ENCODE data around the gene MIPEP. TPM values are rescaled to one million over a fixed set of nuclear protein-coding genes. Genes with fewer than 3 reads are reported as not detected.

The MIPEP gene
- total RNA-seq, 2 donors from 2014 or later = 12.1 to 15.2 TPM

DNA sequence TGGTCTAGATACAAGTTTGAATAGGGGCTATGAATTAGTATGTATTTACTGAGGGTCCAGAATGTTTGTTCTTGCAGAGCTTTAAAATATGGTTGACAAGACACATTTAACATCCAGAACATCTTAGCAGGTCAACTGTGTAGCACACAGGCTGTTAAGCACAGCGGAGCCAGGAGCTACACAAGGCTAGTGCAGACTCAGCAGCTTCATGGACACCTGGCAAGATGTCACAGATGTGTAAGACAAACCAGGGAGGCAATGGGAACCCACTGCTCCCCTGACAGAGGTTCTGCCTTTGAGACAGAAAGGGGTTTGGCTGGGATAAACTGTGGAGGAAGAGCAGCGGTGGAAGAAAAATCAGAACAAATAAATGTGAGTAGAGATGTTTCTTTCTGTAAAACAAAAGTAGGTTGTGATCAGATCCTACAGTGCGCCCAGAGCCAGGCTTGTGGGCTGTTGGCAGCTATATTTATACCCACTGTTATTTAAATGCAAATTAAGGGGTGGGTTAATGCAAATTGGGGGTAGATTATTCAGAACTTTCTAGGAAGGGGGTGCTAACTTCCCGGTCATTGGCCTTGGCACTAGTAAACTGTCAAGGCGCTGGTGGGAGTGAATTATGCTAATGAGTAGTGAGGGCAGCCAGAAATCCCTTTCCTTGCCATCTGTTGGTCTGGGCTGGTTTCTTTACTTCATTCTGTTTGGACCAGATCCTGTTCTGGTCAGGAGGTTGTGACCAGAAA, 33.0 kb downstream of the MIPEP start:
- peaks cover 0 to 2% of the 10 kb centered on the region in 2 donors for H3K36me3 Mint-ChIP-seq (ENCODE audit: insufficient read depth in 2 of 2)
- no peaks in the 10 kb centered on the region for H3K9me3 Mint-ChIP-seq
- peaks cover 7% of the 10 kb centered on the region for H3K4me1 Mint-ChIP-seq (ENCODE audit: low read depth)
- DNase-seq (no peak), ATAC-seq (replicated peaks in 1 of 2) (no peak)
- no peak overlapping the region for H3K27ac Mint-ChIP-seq
- H3K4me3 Mint-ChIP-seq = no peak overlapping the region
- no peaks in the 10 kb centered on the region for H3K27me3 Mint-ChIP-seq (ENCODE audit: low read depth)

DNA sequence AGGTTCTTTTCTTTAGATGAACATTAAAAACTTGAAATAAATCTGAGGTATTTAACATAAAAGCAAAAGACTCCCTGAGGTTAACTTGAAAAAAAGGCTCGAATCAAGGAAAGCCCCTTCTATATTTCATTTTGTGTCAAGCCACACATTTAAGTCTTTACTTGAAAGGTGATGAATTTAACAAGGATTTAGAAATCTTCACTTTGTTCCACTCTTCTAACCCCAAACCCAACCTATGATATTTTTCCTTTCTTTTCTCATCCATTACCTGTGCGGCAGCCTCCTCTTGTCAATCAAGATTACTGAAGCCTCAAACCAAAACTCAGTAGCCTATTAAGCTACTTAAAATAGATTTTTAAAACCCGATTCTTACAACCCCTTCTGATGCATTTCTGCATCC, 33.8 kb downstream of the MIPEP start:
- Mint-ChIP-seq H3K27ac (no peak overlapping the region), H3K27me3 (ENCODE audit: low read depth) (no peaks in the 10 kb centered on the region), H3K9me3 (no peaks in the 10 kb centered on the region), H3K36me3 (ENCODE audit: insufficient read depth in 2 of 2) (peaks cover 0 to 2% of the 10 kb centered on the region in 2 donors), H3K4me3 (no peak overlapping the region), H3K4me1 (ENCODE audit: low read depth) (peaks cover 7% of the 10 kb centered on the region)
- ATAC-seq (replicated peaks in 1 of 2) = no peak
- DNase-seq = no peak

DNA sequence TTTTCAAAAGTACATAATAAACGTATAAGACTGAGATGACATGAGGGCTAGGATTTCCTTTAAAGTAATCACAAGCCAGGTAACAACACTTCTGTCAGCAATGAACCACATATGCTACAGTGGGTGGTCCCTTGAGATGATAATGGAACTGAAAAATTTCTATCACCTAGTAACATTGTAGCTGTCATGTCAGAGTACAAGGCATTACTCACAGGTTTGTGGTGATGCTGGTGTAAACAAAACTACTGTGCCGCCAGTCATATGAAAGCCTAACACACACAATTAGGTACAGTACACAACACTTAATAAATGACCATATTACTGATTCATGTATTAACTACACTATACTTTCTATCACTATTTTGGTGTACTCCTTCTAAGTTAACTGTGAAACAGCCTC, 36.8 kb downstream of the MIPEP start:
- no peaks in the 10 kb centered on the region for H3K9me3 Mint-ChIP-seq
- H3K4me1 Mint-ChIP-seq (ENCODE audit: low read depth) = peaks cover 7% of the 10 kb centered on the region
- H3K27me3 Mint-ChIP-seq (ENCODE audit: low read depth) = no peaks in the 10 kb centered on the region
- ATAC-seq (replicated peaks in 1 of 2) (peak in 1 of 2 donors; percentile 28), DNase-seq (no peak)
- no peak overlapping the region for H3K4me3 Mint-ChIP-seq
- no peak overlapping the region for H3K27ac Mint-ChIP-seq
- no peaks in the 10 kb centered on the region for H3K36me3 Mint-ChIP-seq (ENCODE audit: insufficient read depth in 2 of 2)

DNA sequence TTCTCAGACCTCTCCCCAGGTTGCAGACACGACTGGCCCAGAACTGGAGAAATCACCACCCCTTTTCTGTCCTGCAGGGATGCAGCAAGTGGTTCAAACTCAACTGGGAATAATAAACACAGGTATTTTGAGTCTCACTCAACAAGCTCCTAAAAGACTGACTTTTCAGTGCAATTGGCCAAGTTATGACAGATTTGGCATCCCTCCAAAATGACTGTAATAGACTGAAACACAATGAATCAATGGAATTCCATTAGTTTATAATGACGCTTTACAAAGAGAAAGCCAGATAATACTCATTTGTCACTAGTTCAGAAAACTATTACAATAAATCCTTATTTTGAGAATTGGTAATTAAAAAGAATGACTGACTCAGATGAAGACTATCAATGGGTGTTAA, 38.1 kb downstream of the MIPEP start:
- no peaks in the 10 kb centered on the region for H3K27me3 Mint-ChIP-seq (ENCODE audit: low read depth)
- no peak overlapping the region for H3K27ac Mint-ChIP-seq
- peaks cover 7% of the 10 kb centered on the region for H3K4me1 Mint-ChIP-seq (ENCODE audit: low read depth)
- no peak for DNase-seq
- no peak for ATAC-seq (replicated peaks in 1 of 2)
- H3K4me3 Mint-ChIP-seq = no peak overlapping the region
- peaks cover 0 to 2% of the 10 kb centered on the region in 2 donors for H3K36me3 Mint-ChIP-seq (ENCODE audit: insufficient read depth in 2 of 2)
- no peaks in the 10 kb centered on the region for H3K9me3 Mint-ChIP-seq

DNA sequence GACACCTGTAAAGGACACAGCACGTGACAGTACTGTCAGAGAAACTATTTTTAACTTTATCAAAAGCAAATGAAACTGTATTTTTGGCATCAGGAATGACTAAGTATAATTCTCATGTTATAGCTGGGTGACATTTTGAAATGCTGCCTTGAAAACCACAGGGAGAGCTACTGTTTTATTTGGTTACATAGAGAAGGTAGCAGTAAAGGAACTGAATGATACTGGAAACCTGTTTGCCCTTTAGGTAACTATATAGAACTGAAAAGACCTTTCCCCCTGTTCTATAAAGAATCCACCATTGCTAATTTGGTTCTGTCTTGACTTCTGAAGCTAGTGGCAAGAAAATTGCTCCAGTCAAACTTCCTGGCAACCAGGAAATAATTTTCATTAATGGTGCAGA, 39.1 kb downstream of the MIPEP start:
- no peaks in the 10 kb centered on the region for H3K27me3 Mint-ChIP-seq (ENCODE audit: low read depth)
- peaks cover 2% of the 10 kb centered on the region for H3K4me1 Mint-ChIP-seq (ENCODE audit: low read depth)
- no peak overlapping the region for H3K4me3 Mint-ChIP-seq
- peaks cover 0 to 2% of the 10 kb centered on the region in 2 donors for H3K36me3 Mint-ChIP-seq (ENCODE audit: insufficient read depth in 2 of 2)
- no peaks in the 10 kb centered on the region for H3K9me3 Mint-ChIP-seq
- no peak overlapping the region for H3K27ac Mint-ChIP-seq
- ATAC-seq (replicated peaks in 1 of 2) (no peak), DNase-seq (no peak)

DNA sequence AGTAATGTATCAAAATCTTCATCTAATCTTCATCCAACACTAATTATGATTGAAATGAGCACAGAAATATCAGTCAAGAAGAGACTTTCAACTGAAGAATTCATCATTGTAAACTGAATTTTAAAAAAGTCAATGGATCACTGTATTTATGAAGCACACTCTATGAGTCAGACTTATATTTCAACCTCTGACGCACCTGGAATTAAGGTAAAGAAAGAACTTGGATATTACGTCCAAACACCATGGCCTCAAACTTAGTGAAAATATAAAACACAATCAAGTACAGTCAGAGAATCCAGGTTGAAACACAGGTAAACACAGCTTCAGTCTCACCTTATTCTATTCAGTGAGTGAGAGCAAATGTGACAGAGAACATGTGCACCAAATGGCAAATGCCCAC, 39.5 kb downstream of the MIPEP start:
- Mint-ChIP-seq H3K4me1 (ENCODE audit: low read depth) (no peaks in the 10 kb centered on the region), H3K4me3 (no peak overlapping the region), H3K36me3 (ENCODE audit: insufficient read depth in 2 of 2) (peaks cover 0 to 2% of the 10 kb centered on the region in 2 donors), H3K9me3 (no peaks in the 10 kb centered on the region), H3K27ac (no peak overlapping the region), H3K27me3 (ENCODE audit: low read depth) (no peaks in the 10 kb centered on the region)
- DNase-seq = no peak
- ATAC-seq (replicated peaks in 1 of 2) = no peak

DNA sequence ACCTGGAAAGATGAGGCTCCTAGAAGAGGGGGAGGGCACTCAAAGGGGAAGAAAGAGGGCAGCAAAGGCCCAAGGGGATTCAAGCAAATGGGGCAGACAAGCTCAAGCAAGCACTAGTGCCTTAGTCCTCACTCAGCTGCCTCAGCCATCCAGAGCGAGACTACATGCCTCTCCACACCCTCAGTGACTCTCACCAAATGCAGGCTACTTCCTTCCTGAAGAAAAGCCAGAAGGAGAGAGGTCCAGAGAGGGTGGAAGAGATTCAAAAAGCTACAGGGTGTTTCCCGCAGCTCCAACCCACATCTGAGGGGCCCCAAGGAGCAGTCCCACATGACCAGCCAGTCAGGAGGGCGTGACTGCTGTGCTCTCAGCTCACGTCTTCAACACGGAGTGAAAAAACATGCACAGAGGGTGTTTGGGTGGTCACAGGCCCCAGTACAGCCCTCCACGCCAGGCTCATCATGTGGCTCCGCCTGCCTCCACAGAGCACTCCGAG, 40.5 kb downstream of the MIPEP start:
- H3K4me3 Mint-ChIP-seq = no peak overlapping the region
- no peaks in the 10 kb centered on the region for H3K4me1 Mint-ChIP-seq (ENCODE audit: low read depth)
- peaks cover 0 to 2% of the 10 kb centered on the region in 2 donors for H3K36me3 Mint-ChIP-seq (ENCODE audit: insufficient read depth in 2 of 2)

DNA sequence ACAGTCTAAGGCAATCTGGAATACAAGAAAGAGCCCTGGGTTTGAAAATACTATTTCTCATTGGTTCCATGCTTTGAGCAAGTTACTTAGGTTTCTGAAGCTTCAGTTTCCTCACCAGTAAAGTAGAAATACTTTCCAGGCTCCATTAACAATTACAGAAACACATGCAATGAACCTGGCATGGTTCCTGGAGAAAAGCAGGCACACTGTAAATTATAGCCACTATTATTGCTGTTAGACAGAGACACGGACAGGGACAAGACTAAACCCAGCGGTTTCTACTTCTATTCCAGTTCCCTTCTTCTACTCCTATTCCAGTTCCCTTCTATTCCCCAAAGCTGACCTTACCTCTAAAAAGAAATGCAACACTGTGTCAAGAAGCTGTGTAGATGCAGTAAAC, 41.2 kb downstream of the MIPEP start:
- Mint-ChIP-seq H3K4me1 (ENCODE audit: low read depth) (no peaks in the 10 kb centered on the region), H3K27ac (no peak overlapping the region), H3K27me3 (ENCODE audit: low read depth) (no peaks in the 10 kb centered on the region), H3K4me3 (no peak overlapping the region), H3K9me3 (no peaks in the 10 kb centered on the region), H3K36me3 (ENCODE audit: insufficient read depth in 2 of 2) (peaks cover 0 to 2% of the 10 kb centered on the region in 2 donors)
- ATAC-seq (replicated peaks in 1 of 2) (no peak), DNase-seq (no peak)

More for the DNA sequence above, 40.5 kb downstream of the MIPEP start:
- Mint-ChIP-seq H3K9me3 (no peaks in the 10 kb centered on the region), H3K27me3 (ENCODE audit: low read depth) (no peaks in the 10 kb centered on the region), H3K27ac (no peak overlapping the region)
- no peak for DNase-seq
- ATAC-seq (replicated peaks in 1 of 2) = no peak

DNA sequence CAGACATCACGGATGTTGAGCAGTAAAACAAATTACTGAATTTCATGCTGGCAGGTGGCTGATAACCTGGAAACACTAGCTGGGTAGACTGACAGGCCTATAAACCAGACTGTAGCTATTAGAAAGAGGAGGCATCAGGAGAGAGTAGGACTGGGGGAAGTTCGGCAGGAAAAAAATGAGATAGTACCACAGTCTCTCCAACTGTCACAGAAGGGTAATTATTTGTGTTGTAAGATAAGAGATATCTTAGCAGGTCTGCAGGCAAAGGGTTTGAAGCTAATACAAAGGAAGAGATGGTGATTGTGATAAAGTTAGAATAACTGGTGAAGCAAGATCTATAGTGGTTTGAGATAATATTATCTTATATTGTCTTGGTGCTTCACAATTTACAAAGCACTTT, 41.7 kb downstream of the MIPEP start:
- no peaks in the 10 kb centered on the region for H3K4me1 Mint-ChIP-seq (ENCODE audit: low read depth)
- peaks cover 0 to 3% of the 10 kb centered on the region in 2 donors for H3K36me3 Mint-ChIP-seq (ENCODE audit: insufficient read depth in 2 of 2)
- ATAC-seq (replicated peaks in 1 of 2) = no peak
- DNase-seq = no peak
- H3K9me3 Mint-ChIP-seq = no peaks in the 10 kb centered on the region
- no peak overlapping the region for H3K4me3 Mint-ChIP-seq
- H3K27me3 Mint-ChIP-seq (ENCODE audit: low read depth) = no peaks in the 10 kb centered on the region
- H3K27ac Mint-ChIP-seq = no peak overlapping the region

DNA sequence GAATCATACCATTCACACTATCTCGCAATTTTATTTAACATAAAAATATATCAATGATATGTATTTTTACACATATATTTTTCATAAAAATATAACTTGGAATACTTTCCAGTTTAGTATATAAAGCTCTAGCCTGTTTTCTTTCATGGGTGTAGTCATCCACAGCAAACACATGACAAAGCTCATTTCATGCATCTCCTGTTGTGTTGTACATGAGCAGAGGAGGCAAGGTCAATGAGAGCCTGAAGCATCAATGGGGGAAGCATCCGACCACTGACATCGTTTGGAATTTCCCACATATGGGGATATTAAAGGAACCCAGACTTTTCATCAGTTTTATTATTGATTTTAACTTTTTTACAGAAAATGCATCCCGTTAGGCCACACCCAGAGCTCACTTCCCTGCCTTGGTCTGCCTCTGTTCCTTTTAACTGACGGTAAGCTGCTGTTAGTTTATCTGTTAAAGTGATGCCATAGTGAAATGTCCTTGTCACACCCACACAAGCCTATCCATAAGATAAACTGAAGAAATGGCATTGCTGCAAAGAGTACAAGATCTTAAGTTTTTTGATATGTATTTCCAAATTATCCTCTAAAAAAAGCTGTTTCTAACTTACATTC, 44.0 kb downstream of the MIPEP start:
- H3K27ac Mint-ChIP-seq = no peak overlapping the region
- ATAC-seq (replicated peaks in 1 of 2) = no peak
- H3K27me3 Mint-ChIP-seq (ENCODE audit: low read depth) = no peaks in the 10 kb centered on the region
- H3K4me1 Mint-ChIP-seq (ENCODE audit: low read depth) = no peaks in the 10 kb centered on the region
- H3K9me3 Mint-ChIP-seq = no peaks in the 10 kb centered on the region
- H3K4me3 Mint-ChIP-seq = no peak overlapping the region
- peaks cover 0 to 5% of the 10 kb centered on the region in 2 donors for H3K36me3 Mint-ChIP-seq (ENCODE audit: insufficient read depth in 2 of 2)
- no peak for DNase-seq

DNA sequence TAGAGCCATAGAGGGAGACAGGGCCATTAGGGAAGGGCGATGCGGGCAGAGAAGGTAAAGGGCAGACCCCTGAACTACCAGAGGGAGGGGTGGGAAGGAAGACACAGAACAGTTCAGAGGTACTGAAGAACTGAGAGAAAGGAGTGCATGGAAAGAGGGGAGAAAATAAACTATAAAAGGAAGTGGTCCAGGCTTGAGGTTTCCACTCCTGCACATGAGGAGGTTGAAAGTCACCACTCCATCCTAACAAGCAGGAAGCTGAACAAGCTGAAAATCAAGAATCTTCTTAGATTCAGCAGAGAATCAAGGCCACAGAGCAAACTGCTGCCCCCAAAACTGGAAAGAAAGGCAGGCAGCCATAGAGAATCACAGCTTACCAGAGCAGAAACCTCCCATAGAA, 45.1 kb downstream of the MIPEP start:
- Mint-ChIP-seq H3K4me3 (no peak overlapping the region), H3K4me1 (ENCODE audit: low read depth) (no peaks in the 10 kb centered on the region), H3K9me3 (no peaks in the 10 kb centered on the region), H3K27me3 (ENCODE audit: low read depth) (no peaks in the 10 kb centered on the region), H3K27ac (no peak overlapping the region), H3K36me3 (ENCODE audit: insufficient read depth in 2 of 2) (peaks cover 0 to 5% of the 10 kb centered on the region in 2 donors)
- DNase-seq (no peak), ATAC-seq (replicated peaks in 1 of 2) (no peak)

DNA sequence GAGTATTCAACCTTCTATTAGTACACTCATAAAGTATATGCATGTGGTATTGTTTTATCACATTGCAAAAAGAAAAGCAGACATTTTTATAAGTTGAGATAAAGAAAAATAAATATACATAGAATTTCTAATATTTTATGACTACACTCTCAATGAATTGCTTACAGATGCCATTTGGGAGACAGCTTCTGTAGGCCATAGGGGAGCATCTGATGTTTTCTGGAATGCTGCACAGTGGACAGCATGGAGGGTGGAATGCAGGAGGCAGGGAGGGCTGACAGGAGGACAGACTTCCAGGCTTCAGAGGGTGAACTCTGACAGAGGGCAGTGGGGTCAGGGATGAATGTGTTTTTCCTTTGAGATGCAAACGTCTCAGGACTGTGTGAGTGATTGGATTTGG, 45.8 kb downstream of the MIPEP start:
- DNase-seq (no peak), ATAC-seq (replicated peaks in 1 of 2) (no peak)
- Mint-ChIP-seq H3K27ac (no peak overlapping the region), H3K4me1 (ENCODE audit: low read depth) (no peaks in the 10 kb centered on the region), H3K9me3 (no peaks in the 10 kb centered on the region), H3K27me3 (ENCODE audit: low read depth) (no peaks in the 10 kb centered on the region), H3K36me3 (ENCODE audit: insufficient read depth in 2 of 2) (peaks cover 0 to 5% of the 10 kb centered on the region in 2 donors), H3K4me3 (no peak overlapping the region)

DNA sequence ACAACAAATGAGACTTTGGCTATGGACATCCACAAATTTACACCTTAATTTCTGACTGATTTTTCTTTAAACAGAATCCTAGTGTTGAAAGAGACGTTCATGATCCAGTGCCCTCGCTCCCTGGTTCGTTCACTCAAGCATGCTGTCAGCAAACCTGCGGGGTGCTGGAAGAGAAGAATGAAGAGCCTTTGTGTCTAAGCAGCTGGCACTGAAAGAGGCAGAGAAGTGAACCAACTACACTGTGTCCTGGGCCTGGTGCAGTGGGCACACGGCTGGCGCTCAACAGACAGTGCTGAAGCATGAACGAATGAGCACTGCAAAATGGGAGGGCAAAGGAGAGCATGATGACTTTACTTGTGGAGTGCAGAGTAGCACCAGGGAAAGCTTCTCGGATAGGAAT, 46.8 kb downstream of the MIPEP start:
- DNase-seq = no peak
- Mint-ChIP-seq H3K4me3 (no peak overlapping the region), H3K27me3 (ENCODE audit: low read depth) (no peaks in the 10 kb centered on the region), H3K36me3 (ENCODE audit: insufficient read depth in 2 of 2) (peaks cover 0 to 5% of the 10 kb centered on the region in 2 donors), H3K27ac (no peak overlapping the region), H3K4me1 (ENCODE audit: low read depth) (no peaks in the 10 kb centered on the region), H3K9me3 (no peaks in the 10 kb centered on the region)
- ATAC-seq (replicated peaks in 1 of 2) = no peak
